Liver (tissue), 9 donors: Measurements from ENCODE around the gene PRPF6. TPM values are rescaled to one million over a fixed set of nuclear protein-coding genes. Genes with fewer than 3 reads are reported as not detected.

Experiments used
- DNase-seq: peaks from one replicate; pipeline ENCODE4 v3.0.0-alpha.2; 2017; ENCODE audit warnings: low spot score
- H3K27ac ChIP-seq, 2 donors: one replicate each; pipeline ENCODE4 v1.7.0; 2013; ENCODE audit warnings: inconsistent platforms in 2 of 2, low read length in 2 of 2, control low read depth in 1 of 2, low read depth in 1 of 2, mild to moderate bottlenecking in 1 of 2
- H3K27me3 ChIP-seq, 4 donors: one replicate each; pipeline versions ENCODE4 v1.6.1 to v1.7.0; 2013; ENCODE audit warnings: low read length in 3 of 4, inconsistent platforms in 1 of 4, mild to moderate bottlenecking in 1 of 4, moderate library complexity in 1 of 4; ENCODE audit not compliant: control insufficient read depth in 4 of 4, insufficient read depth in 4 of 4
- H3K36me3 ChIP-seq, 4 donors: one replicate each; pipeline versions ENCODE4 v1.6.1 to v1.7.0; 2013; ENCODE audit warnings: low read length in 3 of 4, mild to moderate bottlenecking in 3 of 4, low read depth in 1 of 4, moderate library complexity in 1 of 4; ENCODE audit not compliant: control insufficient read depth in 4 of 4, insufficient read depth in 3 of 4
- H3K4me1 ChIP-seq, 4 donors: one replicate each; pipeline versions ENCODE4 v1.6.1 to v1.7.0; 2013; ENCODE audit warnings: low read length in 3 of 4, mild to moderate bottlenecking in 3 of 4, moderate library complexity in 1 of 4; ENCODE audit not compliant: control insufficient read depth in 4 of 4, insufficient read depth in 4 of 4
- H3K4me3 ChIP-seq, 3 donors: one replicate each; pipeline versions ENCODE4 v1.6.1 to v1.7.0; 2013; ENCODE audit warnings: low read length in 3 of 3, control low read depth in 1 of 3, low read depth in 1 of 3, mild to moderate bottlenecking in 1 of 3
- H3K9ac ChIP-seq, 2 donors: one replicate each; pipeline ENCODE4 v1.7.0; 2013; ENCODE audit warnings: low read length in 2 of 2, mild to moderate bottlenecking in 2 of 2, moderate library complexity in 2 of 2, control low read depth in 1 of 2, low read depth in 1 of 2
- H3K9me3 ChIP-seq, 4 donors: one replicate each; pipeline versions ENCODE4 v1.6.1 to v1.7.0; 2013; ENCODE audit warnings: low read length in 3 of 4; ENCODE audit not compliant: control insufficient read depth in 4 of 4
- EGR1 ChIP-seq, 2 donors: IDR thresholded peaks; 2 replicates each; pipeline ENCODE4 v1.6.1; 2016 to 2018; ENCODE audit warnings: antibody characterized with exemption in 2 of 2, low read depth in 2 of 2
- FOXA1 ChIP-seq: IDR thresholded peaks from 2 replicates; pipeline ENCODE4 v1.6.1; 2016; ENCODE audit warnings: antibody characterized with exemption
- FOXA2 ChIP-seq: IDR thresholded peaks from 2 replicates; pipeline ENCODE4 v1.6.1; 2016; ENCODE audit warnings: antibody characterized with exemption
- GABPA ChIP-seq, 2 donors: IDR thresholded peaks in 1 of 2; conservative IDR thresholded peaks in 1 of 2; 2 replicates each; pipeline ENCODE4 v1.6.1; 2016; ENCODE audit warnings: antibody characterized with exemption in 2 of 2, mild to moderate bottlenecking in 1 of 2, moderate library complexity in 1 of 2
- HNF4A ChIP-seq, 2 donors: conservative IDR thresholded peaks; 2 replicates each; pipeline ENCODE4 v1.6.1; 2016; ENCODE audit warnings: antibody characterized with exemption in 2 of 2, mild to moderate bottlenecking in 2 of 2
- HNF4G ChIP-seq: IDR thresholded peaks from 2 replicates; pipeline ENCODE4 v1.6.1; 2016; ENCODE audit warnings: antibody characterized with exemption
- JUND ChIP-seq, 2 donors: IDR thresholded peaks; 2 replicates each; pipeline ENCODE4 v1.6.1; 2016; ENCODE audit warnings: antibody characterized with exemption in 2 of 2
- NR2F2 ChIP-seq: IDR thresholded peaks from 2 replicates; pipeline ENCODE4 v1.6.1; 2016; ENCODE audit warnings: antibody characterized with exemption
- RAD21 ChIP-seq, 2 donors: IDR thresholded peaks; 2 replicates each; pipeline ENCODE4 v1.6.1; 2016; ENCODE audit warnings: antibody characterized with exemption in 2 of 2, mild to moderate bottlenecking in 2 of 2
- RXRA ChIP-seq, 2 donors: IDR thresholded peaks; 2 replicates each; pipeline ENCODE4 v1.6.1; 2017 to 2018; ENCODE audit warnings: antibody characterized with exemption in 2 of 2, mild to moderate bottlenecking in 1 of 2
- SP1 ChIP-seq: IDR thresholded peaks from 2 replicates; pipeline ENCODE4 v1.6.1; 2018; ENCODE audit warnings: antibody characterized with exemption, mild to moderate bottlenecking
- TAF1 ChIP-seq: conservative IDR thresholded peaks from 2 replicates; pipeline ENCODE4 v1.6.1; 2016; ENCODE audit warnings: antibody characterized with exemption, mild to moderate bottlenecking
- YY1 ChIP-seq: IDR thresholded peaks from 2 replicates; pipeline ENCODE4 v1.6.1; 2016; ENCODE audit warnings: antibody characterized with exemption, mild to moderate bottlenecking
- WGBS: extraction: QIAGEN DNeasy Blood & Tissue Kit; methylation state at CpG from one replicate; pipeline ENCODE4 v1.1.7; 2013; 5-methylcytosine and 5-hydroxymethylcytosine counted together
- polyA plus RNA-seq, 2 donors: library from polyadenylated mRNA; stranded (reverse) in 1 of 2; unstranded in 1 of 2; fragments of 200-250 nt in 1 of 2; fragments of >200 nt in 1 of 2; fragmentation: Nextera tagmentation in 1 of 2; extraction: Ambion mirVana in 1 of 2; gene quantifications; one replicate each; pipeline versions ENCODE4 v1.2.1 to v1.2.3, GENCODE V29; 2013 to 2015
- total RNA-seq, 2 donors: library from RNA; depleted of rRNA; stranded (reverse); fragments of >200 nt; gene quantifications; one replicate each; pipeline ENCODE4 v1.2.3, GENCODE V29; 2014
- TF ChIP-seq, protein P1 (sequence below): IDR thresholded peaks from 2 replicates; pipeline ENCODE4 v1.6.1; 2016; ENCODE audit warnings: antibody characterized with exemption
- TF ChIP-seq, protein P2 (sequence below): IDR thresholded peaks from 2 replicates; pipeline ENCODE4 v1.6.1; 2016; ENCODE audit warnings: antibody characterized with exemption
- TF ChIP-seq, protein P3 (sequence below): IDR thresholded peaks from 2 replicates; pipeline ENCODE4 v1.6.1; 2016; ENCODE audit warnings: antibody characterized with exemption
- TF ChIP-seq, protein P4 (sequence below): fragments of 150-350 bp; IDR thresholded peaks from 2 replicates; pipeline ENCODE4 v1.5.1; 2017; ENCODE audit warnings: improper control_type of control experiment, low read depth, low read length; ENCODE audit not compliant: missing input control
- TF ChIP-seq, protein P5 (sequence below): IDR thresholded peaks from 2 replicates; pipeline ENCODE4 v1.6.1; 2016; ENCODE audit warnings: antibody characterized with exemption, mild to moderate bottlenecking
- donor health status: healthy.
- donor health status: healthy.
- donor health status: healthy.
- donor health status: healthy.
- donor health status: healthy.

Gene PRPF6
- total and polyA plus RNA-seq, 4 donors = 16.3 to 24.9 (median 23.1) TPM

DNA sequence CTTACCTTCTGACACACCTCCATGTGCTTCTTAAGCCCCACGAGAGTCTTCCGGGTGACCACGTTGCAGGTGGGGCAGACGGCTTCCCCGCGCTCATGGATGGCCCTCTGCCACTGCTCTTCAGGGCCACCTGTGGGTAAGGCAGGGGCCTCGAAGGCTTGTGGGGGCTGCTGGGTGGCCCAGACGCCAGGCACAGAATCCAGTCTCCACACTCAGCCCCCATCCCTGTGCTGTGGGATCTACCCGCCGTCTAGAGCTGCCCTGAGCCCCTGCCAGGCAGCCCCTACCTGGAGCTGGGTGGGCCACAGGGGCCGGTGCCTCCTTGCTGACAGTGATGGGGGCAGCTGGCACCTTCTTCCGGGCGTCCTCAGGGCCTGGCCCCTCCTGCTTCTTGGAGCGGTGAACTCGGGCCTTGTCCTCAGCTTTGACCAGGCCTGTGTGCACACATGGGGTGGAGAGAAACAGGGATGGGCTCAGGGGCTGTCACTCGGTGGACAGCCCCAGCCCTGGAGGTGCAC lies 17.1 kb upstream of the PRPF6 start (continued):
- TF ChIP-seq NR2F2 (no peak), JUND (IDR thresholded peaks at IDR 0.05) (no peak), HNF4A (conservative IDR thresholded peaks at IDR 0.05) (no peak), RAD21 (IDR thresholded peaks at IDR 0.05) (no peak), HNF4G (no peak)
- TF ChIP-seq, protein P1, sequence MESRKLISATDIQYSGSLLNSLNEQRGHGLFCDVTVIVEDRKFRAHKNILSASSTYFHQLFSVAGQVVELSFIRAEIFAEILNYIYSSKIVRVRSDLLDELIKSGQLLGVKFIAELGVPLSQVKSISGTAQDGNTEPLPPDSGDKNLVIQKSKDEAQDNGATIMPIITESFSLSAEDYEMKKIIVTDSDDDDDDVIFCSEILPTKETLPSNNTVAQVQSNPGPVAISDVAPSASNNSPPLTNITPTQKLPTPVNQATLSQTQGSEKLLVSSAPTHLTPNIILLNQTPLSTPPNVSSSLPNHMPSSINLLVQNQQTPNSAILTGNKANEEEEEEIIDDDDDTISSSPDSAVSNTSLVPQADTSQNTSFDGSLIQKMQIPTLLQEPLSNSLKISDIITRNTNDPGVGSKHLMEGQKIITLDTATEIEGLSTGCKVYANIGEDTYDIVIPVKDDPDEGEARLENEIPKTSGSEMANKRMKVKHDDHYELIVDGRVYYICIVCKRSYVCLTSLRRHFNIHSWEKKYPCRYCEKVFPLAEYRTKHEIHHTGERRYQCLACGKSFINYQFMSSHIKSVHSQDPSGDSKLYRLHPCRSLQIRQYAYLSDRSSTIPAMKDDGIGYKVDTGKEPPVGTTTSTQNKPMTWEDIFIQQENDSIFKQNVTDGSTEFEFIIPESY = no peak

DNA sequence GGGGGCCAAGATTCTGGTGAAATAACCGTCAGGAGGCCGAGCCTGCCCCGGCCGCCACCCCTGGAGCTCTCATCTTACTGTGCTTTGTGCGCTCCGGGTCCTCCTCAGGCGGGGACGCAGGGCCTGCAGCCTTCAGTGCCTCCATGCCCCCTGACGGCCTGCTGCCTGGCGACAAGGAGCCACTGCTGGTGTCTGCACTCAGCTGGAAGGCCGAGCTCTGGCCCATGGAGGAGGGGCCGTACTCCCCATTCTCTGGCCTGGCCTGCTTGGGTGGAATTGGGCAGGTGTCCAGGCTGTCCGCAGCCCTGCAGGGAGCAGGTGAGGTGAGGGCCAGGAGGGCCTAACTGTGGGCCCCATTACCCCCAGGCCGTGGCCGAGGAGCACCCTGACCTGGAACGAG lies 16.5 kb upstream of the PRPF6 start:
- H3K4me1 ChIP-seq = peaks cover 5 to 14% (median 11%) of the 10 kb centered on the region in 4 donors
- no peak for DNase-seq
- H3K9me3 ChIP-seq = no peaks in the 10 kb centered on the region
- H3K4me3 ChIP-seq = no peak overlapping the region
- peaks cover 10 to 58% (median 20%) of the 10 kb centered on the region in 4 donors for H3K36me3 ChIP-seq
- 92% methylated on average over 16 of the region's 16 CpGs for WGBS
- no peak overlapping the region for H3K9ac ChIP-seq
- no peaks in the 10 kb centered on the region for H3K27me3 ChIP-seq
- TF ChIP-seq, protein P2, sequence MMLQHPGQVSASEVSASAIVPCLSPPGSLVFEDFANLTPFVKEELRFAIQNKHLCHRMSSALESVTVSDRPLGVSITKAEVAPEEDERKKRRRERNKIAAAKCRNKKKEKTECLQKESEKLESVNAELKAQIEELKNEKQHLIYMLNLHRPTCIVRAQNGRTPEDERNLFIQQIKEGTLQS = no peak
- no peak for TF ChIP-seq SP1
- TF ChIP-seq, protein P3, sequence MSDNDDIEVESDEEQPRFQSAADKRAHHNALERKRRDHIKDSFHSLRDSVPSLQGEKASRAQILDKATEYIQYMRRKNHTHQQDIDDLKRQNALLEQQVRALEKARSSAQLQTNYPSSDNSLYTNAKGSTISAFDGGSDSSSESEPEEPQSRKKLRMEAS = no peak
- no peak for TF ChIP-seq HNF4A (conservative IDR thresholded peaks at IDR 0.05)
- no peak for TF ChIP-seq NR2F2
- TF ChIP-seq FOXA2 = no peak
- no peak for TF ChIP-seq FOXA1
- no peak for TF ChIP-seq YY1
- no peak for TF ChIP-seq HNF4G
- TF ChIP-seq TAF1 = no peak
- TF ChIP-seq, protein P4, sequence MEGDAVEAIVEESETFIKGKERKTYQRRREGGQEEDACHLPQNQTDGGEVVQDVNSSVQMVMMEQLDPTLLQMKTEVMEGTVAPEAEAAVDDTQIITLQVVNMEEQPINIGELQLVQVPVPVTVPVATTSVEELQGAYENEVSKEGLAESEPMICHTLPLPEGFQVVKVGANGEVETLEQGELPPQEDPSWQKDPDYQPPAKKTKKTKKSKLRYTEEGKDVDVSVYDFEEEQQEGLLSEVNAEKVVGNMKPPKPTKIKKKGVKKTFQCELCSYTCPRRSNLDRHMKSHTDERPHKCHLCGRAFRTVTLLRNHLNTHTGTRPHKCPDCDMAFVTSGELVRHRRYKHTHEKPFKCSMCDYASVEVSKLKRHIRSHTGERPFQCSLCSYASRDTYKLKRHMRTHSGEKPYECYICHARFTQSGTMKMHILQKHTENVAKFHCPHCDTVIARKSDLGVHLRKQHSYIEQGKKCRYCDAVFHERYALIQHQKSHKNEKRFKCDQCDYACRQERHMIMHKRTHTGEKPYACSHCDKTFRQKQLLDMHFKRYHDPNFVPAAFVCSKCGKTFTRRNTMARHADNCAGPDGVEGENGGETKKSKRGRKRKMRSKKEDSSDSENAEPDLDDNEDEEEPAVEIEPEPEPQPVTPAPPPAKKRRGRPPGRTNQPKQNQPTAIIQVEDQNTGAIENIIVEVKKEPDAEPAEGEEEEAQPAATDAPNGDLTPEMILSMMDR = no peak
- TF ChIP-seq RXRA (IDR thresholded peaks at IDR 0.05) = no peak
- TF ChIP-seq RAD21 (IDR thresholded peaks at IDR 0.05) = no peak
- TF ChIP-seq, protein P5, sequence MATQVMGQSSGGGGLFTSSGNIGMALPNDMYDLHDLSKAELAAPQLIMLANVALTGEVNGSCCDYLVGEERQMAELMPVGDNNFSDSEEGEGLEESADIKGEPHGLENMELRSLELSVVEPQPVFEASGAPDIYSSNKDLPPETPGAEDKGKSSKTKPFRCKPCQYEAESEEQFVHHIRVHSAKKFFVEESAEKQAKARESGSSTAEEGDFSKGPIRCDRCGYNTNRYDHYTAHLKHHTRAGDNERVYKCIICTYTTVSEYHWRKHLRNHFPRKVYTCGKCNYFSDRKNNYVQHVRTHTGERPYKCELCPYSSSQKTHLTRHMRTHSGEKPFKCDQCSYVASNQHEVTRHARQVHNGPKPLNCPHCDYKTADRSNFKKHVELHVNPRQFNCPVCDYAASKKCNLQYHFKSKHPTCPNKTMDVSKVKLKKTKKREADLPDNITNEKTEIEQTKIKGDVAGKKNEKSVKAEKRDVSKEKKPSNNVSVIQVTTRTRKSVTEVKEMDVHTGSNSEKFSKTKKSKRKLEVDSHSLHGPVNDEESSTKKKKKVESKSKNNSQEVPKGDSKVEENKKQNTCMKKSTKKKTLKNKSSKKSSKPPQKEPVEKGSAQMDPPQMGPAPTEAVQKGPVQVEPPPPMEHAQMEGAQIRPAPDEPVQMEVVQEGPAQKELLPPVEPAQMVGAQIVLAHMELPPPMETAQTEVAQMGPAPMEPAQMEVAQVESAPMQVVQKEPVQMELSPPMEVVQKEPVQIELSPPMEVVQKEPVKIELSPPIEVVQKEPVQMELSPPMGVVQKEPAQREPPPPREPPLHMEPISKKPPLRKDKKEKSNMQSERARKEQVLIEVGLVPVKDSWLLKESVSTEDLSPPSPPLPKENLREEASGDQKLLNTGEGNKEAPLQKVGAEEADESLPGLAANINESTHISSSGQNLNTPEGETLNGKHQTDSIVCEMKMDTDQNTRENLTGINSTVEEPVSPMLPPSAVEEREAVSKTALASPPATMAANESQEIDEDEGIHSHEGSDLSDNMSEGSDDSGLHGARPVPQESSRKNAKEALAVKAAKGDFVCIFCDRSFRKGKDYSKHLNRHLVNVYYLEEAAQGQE = no peak
- TF ChIP-seq EGR1 (IDR thresholded peaks at IDR 0.05; ENCODE audit: low read depth in 2 of 2) = no peak
- TF ChIP-seq JUND (IDR thresholded peaks at IDR 0.05) = no peak
- TF ChIP-seq, protein P1 = no peak
- TF ChIP-seq GABPA (IDR thresholded peaks at IDR 0.05 in 1 of 2, conservative IDR thresholded peaks at IDR 0.05 in 1 of 2) = no peak
- no peak overlapping the region for H3K27ac ChIP-seq
